Measurements from ENCODE around the gene PRKAG2.

GRCh38 chr7:151663382-151664100 is 213.4 kb downstream of the PRKAG2 start:
- TF ChIP-seq CTCF (IDR thresholded peaks at IDR 0.05) (no peak), NRF1 (IDR thresholded peaks at IDR 0.05; ENCODE audit: low read depth, low read length) (no peak), CHD2 (IDR thresholded peaks at IDR 0.05; ENCODE audit: low read length, partially characterized antibody) (no peak)
- TF ChIP-seq, protein P1, sequence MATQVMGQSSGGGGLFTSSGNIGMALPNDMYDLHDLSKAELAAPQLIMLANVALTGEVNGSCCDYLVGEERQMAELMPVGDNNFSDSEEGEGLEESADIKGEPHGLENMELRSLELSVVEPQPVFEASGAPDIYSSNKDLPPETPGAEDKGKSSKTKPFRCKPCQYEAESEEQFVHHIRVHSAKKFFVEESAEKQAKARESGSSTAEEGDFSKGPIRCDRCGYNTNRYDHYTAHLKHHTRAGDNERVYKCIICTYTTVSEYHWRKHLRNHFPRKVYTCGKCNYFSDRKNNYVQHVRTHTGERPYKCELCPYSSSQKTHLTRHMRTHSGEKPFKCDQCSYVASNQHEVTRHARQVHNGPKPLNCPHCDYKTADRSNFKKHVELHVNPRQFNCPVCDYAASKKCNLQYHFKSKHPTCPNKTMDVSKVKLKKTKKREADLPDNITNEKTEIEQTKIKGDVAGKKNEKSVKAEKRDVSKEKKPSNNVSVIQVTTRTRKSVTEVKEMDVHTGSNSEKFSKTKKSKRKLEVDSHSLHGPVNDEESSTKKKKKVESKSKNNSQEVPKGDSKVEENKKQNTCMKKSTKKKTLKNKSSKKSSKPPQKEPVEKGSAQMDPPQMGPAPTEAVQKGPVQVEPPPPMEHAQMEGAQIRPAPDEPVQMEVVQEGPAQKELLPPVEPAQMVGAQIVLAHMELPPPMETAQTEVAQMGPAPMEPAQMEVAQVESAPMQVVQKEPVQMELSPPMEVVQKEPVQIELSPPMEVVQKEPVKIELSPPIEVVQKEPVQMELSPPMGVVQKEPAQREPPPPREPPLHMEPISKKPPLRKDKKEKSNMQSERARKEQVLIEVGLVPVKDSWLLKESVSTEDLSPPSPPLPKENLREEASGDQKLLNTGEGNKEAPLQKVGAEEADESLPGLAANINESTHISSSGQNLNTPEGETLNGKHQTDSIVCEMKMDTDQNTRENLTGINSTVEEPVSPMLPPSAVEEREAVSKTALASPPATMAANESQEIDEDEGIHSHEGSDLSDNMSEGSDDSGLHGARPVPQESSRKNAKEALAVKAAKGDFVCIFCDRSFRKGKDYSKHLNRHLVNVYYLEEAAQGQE (IDR thresholded peaks at IDR 0.05; ENCODE audit: low read depth, low read length), result no peak
